ENCODE results near the gene ARHGAP5. TPM values are rescaled to one million over a fixed set of nuclear protein-coding genes. Genes with fewer than 3 reads are reported as not detected.

The ARHGAP5 gene
- total and polyA plus RNA-seq, 2 experiments from 2014 or later = 22.1 to 72.6 TPM

GRCh38 chr14:32129124-32129523 is 52.0 kb downstream of the ARHGAP5 start:
- H4K20me1 ChIP-seq (replicated peaks; ENCODE audit: insufficient read depth) = no peaks in the 10 kb centered on the region

More at GRCh38 chr14:32129124-32129523, 52.0 kb downstream of the ARHGAP5 start:
- no peak overlapping the region for H3K27ac Mint-ChIP-seq
- no peak for ATAC-seq
- H3K4me3 ChIP-seq = no peak overlapping the region
- peaks cover 83% of the 10 kb centered on the region for H3K79me2 ChIP-seq (replicated peaks; ENCODE audit: insufficient read depth)
- DNase-seq (ENCODE audit: low spot score) = no peak
- H3K36me3 Mint-ChIP-seq (ENCODE audit: low read depth) = peaks cover 88% of the 10 kb centered on the region
- H3K4me3 Mint-ChIP-seq = no peak overlapping the region
- no peaks in the 10 kb centered on the region for H3F3A ChIP-seq (replicated peaks; ENCODE audit: low read depth)
- TF ChIP-seq REST (IDR thresholded peaks at IDR 0.05; ENCODE audit: unreplicated experiment) = no peak
- TF ChIP-seq ZNF114 (CRISPR knock-in tag; IDR thresholded peaks at IDR 0.05) = no peak
- TF ChIP-seq EZH2 (IDR thresholded peaks at IDR 0.05; ENCODE audit: low read depth, unreplicated experiment) = no peak
- no peak for TF ChIP-seq NANOG (IDR thresholded peaks at IDR 0.05; ENCODE audit: borderline replicate concordance)
- no peak for TF ChIP-seq CREB1 (CRISPR knock-in tag; IDR thresholded peaks at IDR 0.05; ENCODE audit: low read depth)
- no peak for TF ChIP-seq ZNF462 (CRISPR knock-in tag; IDR thresholded peaks at IDR 0.05)
- H3K9me3 Mint-ChIP-seq = peaks cover 55% of the 10 kb centered on the region
- peaks cover 2% of the 10 kb centered on the region for H3K27me3 Mint-ChIP-seq (ENCODE audit: insufficient read depth, low read depth, poor library complexity)
- peaks cover 9% of the 10 kb centered on the region; the same call in 1 of the 2 replicates for H3K36me3 ChIP-seq (ENCODE audit: insufficient read depth)
- H3K27ac ChIP-seq (ENCODE audit: low read depth) = no peak overlapping the region
- H3K9me2 ChIP-seq (ENCODE audit: insufficient read depth) = no peaks in the 10 kb centered on the region
- H2AFZ ChIP-seq = no peak overlapping the region
- peaks cover 6% of the 10 kb centered on the region; the same call in 1 of the 2 replicates for H3K4me1 ChIP-seq (ENCODE audit: insufficient read depth)
- H3K4me2 ChIP-seq = no peak overlapping the region
- no peaks in the 10 kb centered on the region for H3K27me3 ChIP-seq (ENCODE audit: insufficient read depth)
- H3K4me1 Mint-ChIP-seq = peaks cover under 1% of the 10 kb centered on the region; the same call in 1 of the 3 replicates
